Upper lobe of right lung (tissue), 1 donor: Measurements from ENCODE around the gene ERP44. TPM values are rescaled to one million over a fixed set of nuclear protein-coding genes. Genes with fewer than 3 reads are reported as not detected.

Source experiments
- ATAC-seq: fragments of 200-7000 bp; cut with Tn5 transposase; one replicate; pipeline ENCODE4 v1.9.1; 2020; ENCODE audit warnings: mild to moderate bottlenecking, moderate library complexity
- DNase-seq: peaks from one replicate; pipeline ENCODE4 v3.0.0-alpha.2; 2020
- H3K27ac ChIP-seq: fragments of 200-600 bp; one replicate; pipeline ENCODE4 v1.8.0; 2022
- H3K27me3 ChIP-seq: fragments of 200-600 bp; one replicate; pipeline ENCODE4 v1.8.0; 2022; ENCODE audit warnings: mild to moderate bottlenecking
- H3K36me3 ChIP-seq: fragments of 200-600 bp; one replicate; pipeline ENCODE4 v1.8.0; 2022
- H3K4me1 ChIP-seq: fragments of 200-600 bp; one replicate; pipeline ENCODE4 v1.8.0; 2022
- H3K4me3 ChIP-seq: fragments of 200-600 bp; one replicate; pipeline ENCODE4 v1.8.0; 2022; ENCODE audit warnings: mild to moderate bottlenecking
- H3K9me3 ChIP-seq: fragments of 200-600 bp; one replicate; pipeline ENCODE4 v1.8.0; 2022
- intact Hi-C: fragments of 100-400 bp; cut with DNase I; formaldehyde crosslinking; loops from one replicate; pipeline ENCODE4 v1.11.0; 2022
- total RNA-seq: library from RNA; stranded (reverse); fragmentation: NEBNext Ultra II Directional; extraction: Animal tissue kit (Norgen Biotek cat#: 25700); gene quantifications from one replicate; pipeline ENCODE4 v1.2.1, GENCODE V29; 2021
- TF ChIP-seq, protein P1 (sequence below): fragments of 200-600 bp; IDR thresholded peaks from one replicate; pipeline ENCODE4 v1.8.0; 2022; ENCODE audit warnings: antibody characterized with exemption
- donor health status: DM: no; HTN: yes; CAD: no; lungs with severe emphysema.

ERP44 gene
- total RNA-seq, 1 donor from 2014 or later = 27.0 TPM

GRCh38 chr9:100058699-100059579 lies 39.9 kb downstream of the ERP44 start:
- DNase-seq = no peak
- TF ChIP-seq, protein P1, sequence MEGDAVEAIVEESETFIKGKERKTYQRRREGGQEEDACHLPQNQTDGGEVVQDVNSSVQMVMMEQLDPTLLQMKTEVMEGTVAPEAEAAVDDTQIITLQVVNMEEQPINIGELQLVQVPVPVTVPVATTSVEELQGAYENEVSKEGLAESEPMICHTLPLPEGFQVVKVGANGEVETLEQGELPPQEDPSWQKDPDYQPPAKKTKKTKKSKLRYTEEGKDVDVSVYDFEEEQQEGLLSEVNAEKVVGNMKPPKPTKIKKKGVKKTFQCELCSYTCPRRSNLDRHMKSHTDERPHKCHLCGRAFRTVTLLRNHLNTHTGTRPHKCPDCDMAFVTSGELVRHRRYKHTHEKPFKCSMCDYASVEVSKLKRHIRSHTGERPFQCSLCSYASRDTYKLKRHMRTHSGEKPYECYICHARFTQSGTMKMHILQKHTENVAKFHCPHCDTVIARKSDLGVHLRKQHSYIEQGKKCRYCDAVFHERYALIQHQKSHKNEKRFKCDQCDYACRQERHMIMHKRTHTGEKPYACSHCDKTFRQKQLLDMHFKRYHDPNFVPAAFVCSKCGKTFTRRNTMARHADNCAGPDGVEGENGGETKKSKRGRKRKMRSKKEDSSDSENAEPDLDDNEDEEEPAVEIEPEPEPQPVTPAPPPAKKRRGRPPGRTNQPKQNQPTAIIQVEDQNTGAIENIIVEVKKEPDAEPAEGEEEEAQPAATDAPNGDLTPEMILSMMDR = no peak
- Histone ChIP-seq H3K27me3 (no peaks in the 10 kb centered on the region), H3K9me3 (no peaks in the 10 kb centered on the region), H3K27ac (no peak overlapping the region), H3K4me3 (no peak overlapping the region), H3K4me1 (no peaks in the 10 kb centered on the region), H3K36me3 (peaks cover 34% of the 10 kb centered on the region)
- no peak for ATAC-seq
- intact Hi-C loops = no loop called here

GRCh38 chr9:100057624-100058023 lies 41.2 kb downstream of the ERP44 start:
- Histone ChIP-seq H3K36me3 (peaks cover 37% of the 10 kb centered on the region), H3K9me3 (no peaks in the 10 kb centered on the region), H3K27me3 (no peaks in the 10 kb centered on the region), H3K27ac (no peak overlapping the region), H3K4me1 (no peaks in the 10 kb centered on the region), H3K4me3 (no peak overlapping the region)
- ATAC-seq = no peak
- TF ChIP-seq, protein P1 = no peak
- DNase-seq = no peak
- intact Hi-C loops = no loop called here

DNA sequence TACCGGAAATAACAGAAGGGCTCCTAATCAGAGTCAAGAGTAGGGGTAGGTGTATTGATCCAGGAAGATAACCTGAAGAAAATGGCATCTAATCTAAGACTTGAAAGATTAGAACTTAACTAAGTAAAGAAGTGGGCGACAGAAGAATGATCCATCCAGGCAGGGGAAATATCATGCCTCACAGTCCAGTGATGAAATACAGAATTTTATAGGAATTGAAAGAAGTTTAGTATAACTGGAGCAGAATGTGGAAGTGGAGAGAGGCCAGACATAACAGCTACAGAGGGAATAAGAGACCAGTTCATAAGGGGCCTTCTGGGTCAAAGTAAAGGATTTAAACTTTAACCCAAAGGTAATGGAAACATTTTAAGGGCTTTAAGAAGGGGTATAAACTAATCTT lies 42.2 kb downstream of the ERP44 start:
- Histone ChIP-seq H3K27ac (no peak overlapping the region), H3K9me3 (no peaks in the 10 kb centered on the region), H3K4me1 (no peaks in the 10 kb centered on the region), H3K27me3 (no peaks in the 10 kb centered on the region), H3K4me3 (no peak overlapping the region), H3K36me3 (peaks cover 40% of the 10 kb centered on the region)
- ATAC-seq (peak; percentile 47), DNase-seq (no peak)
- intact Hi-C loops = no loop called here
- TF ChIP-seq, protein P1 = no peak

DNA sequence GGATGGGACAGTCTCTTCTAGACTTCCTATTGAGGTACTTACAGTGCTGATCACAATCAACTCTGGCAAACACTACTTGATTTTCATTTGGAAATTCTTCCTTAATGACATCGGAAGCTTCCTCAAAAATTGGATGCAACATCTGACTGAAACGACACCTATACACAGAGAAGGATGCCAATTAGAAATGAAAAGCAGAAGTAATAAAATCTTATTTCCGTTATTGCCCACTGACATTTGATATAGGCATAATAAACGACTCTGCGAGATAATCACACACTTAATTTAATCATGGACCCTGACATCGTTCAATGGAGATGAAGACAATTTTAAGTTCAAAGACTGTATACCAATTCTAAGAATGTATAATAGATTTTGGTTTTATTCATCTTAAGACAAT lies 46.4 kb downstream of the ERP44 start:
- intact Hi-C loops = no loop called here
- H3K4me3 ChIP-seq = no peak overlapping the region
- H3K27ac ChIP-seq = no peak overlapping the region
- H3K27me3 ChIP-seq = no peaks in the 10 kb centered on the region
- ATAC-seq (no peak), DNase-seq (no peak)
- TF ChIP-seq, protein P1 = no peak
- H3K4me1 ChIP-seq = no peaks in the 10 kb centered on the region
- H3K9me3 ChIP-seq = no peaks in the 10 kb centered on the region
- peaks cover 44% of the 10 kb centered on the region for H3K36me3 ChIP-seq

GRCh38 chr9:100049551-100049950 lies 49.2 kb downstream of the ERP44 start:
- no peak for DNase-seq
- Histone ChIP-seq H3K36me3 (peaks cover 33% of the 10 kb centered on the region), H3K4me1 (no peaks in the 10 kb centered on the region), H3K27me3 (no peaks in the 10 kb centered on the region), H3K27ac (no peak overlapping the region), H3K9me3 (no peaks in the 10 kb centered on the region), H3K4me3 (no peak overlapping the region)
- TF ChIP-seq, protein P1 = no peak
- no peak for ATAC-seq
- intact Hi-C loops = no loop called here
